GM10266 (cell line): ENCODE data around the gene SLC19A1.

Experiments used
- DNase-seq: peaks from one replicate; pipeline ENCODE4 v3.0.0; 2012; ENCODE audit errors: extremely low spot score
- TF ChIP-seq, protein P1 (sequence below): IDR thresholded peaks from 2 replicates; pipeline ENCODE4 v1.5.1; 2012; ENCODE audit warnings: mild to moderate bottlenecking, low read depth; ENCODE audit not compliant: control insufficient read depth, insufficient read depth; ENCODE audit errors: missing control alignments

The SLC19A1 gene

DNA sequence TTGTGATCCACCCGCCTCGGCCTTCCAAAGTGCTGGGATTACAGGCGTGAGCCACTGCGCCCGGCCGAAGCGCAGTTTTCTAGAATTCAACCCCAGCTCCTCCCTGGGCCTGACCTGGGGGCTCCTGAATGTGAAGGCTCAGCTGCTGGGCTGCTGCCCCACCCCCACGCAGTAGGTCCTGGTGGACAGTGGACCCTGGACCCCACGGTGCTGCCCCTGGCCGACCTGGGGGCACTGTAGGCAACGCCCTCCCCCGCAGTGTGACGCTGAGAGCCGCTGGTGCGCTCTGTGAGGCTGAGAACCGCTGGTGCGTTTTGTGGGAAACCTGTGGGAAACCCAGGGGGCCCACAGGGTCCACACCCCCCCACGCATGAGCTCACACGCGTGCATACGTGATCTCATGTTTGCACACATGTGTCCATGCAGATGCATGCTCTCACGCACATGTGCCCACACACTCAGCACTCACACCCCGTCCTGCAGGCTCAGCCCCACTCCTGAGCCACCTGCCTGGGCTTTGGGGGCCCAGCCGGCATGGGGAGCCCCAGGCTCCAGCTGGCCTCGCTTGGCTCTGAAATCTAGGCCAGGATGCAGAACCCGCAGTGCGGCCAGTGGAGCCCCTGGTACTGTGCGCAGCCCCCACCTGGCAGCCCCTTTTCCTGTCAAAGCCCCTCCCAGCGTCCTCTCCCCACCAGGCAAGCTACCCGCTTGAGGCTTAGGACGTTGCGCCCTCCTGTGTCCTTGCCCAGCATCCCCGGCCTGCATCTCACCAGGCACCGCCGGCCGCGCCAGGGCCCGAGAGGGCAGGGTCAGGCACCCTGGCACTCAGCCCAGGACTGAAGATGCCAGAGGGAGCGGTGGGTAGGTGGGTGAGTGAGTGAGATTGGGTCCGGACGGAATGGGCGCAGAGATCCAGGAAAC, 69.5 kb downstream of the SLC19A1 start:
- TF ChIP-seq, protein P1, sequence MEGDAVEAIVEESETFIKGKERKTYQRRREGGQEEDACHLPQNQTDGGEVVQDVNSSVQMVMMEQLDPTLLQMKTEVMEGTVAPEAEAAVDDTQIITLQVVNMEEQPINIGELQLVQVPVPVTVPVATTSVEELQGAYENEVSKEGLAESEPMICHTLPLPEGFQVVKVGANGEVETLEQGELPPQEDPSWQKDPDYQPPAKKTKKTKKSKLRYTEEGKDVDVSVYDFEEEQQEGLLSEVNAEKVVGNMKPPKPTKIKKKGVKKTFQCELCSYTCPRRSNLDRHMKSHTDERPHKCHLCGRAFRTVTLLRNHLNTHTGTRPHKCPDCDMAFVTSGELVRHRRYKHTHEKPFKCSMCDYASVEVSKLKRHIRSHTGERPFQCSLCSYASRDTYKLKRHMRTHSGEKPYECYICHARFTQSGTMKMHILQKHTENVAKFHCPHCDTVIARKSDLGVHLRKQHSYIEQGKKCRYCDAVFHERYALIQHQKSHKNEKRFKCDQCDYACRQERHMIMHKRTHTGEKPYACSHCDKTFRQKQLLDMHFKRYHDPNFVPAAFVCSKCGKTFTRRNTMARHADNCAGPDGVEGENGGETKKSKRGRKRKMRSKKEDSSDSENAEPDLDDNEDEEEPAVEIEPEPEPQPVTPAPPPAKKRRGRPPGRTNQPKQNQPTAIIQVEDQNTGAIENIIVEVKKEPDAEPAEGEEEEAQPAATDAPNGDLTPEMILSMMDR = no peak
- DNase-seq = no peak

DNA sequence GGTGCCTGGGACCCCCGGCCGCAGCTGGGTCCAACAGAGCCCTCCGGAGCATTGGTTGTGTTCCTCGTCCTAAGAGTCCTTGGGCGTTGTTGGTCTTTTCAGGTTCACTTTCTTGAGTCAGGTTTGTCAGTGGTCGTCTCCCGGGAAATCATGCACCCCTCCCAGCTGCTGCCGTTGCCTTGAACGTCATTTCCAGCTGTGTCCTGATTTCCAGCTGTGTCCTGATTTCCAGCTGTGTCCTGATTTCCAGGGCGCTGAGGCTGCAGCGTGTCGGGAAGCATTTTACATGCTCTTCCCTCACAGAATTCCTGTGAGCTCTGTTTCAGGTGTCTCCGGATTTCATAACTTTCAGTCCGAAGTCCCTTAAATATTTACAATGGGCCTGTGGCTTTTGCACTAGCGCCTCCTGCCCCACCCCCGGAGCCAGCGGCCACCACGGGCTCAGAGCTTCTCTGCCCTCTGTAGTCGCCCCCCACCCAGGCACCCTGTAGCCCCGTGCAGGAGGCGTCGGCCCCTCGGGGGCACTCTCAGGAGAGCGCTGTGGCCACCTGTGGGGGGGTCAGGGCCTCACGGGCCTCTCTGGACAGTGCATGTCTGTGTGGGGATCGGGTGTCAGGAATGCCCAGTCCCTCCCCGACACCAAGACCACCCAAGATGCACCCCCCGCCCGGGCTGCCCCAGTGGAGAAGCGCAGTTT, 70.6 kb downstream of the SLC19A1 start:
- TF ChIP-seq, protein P1 = no peak
- DNase-seq = no peak

DNA sequence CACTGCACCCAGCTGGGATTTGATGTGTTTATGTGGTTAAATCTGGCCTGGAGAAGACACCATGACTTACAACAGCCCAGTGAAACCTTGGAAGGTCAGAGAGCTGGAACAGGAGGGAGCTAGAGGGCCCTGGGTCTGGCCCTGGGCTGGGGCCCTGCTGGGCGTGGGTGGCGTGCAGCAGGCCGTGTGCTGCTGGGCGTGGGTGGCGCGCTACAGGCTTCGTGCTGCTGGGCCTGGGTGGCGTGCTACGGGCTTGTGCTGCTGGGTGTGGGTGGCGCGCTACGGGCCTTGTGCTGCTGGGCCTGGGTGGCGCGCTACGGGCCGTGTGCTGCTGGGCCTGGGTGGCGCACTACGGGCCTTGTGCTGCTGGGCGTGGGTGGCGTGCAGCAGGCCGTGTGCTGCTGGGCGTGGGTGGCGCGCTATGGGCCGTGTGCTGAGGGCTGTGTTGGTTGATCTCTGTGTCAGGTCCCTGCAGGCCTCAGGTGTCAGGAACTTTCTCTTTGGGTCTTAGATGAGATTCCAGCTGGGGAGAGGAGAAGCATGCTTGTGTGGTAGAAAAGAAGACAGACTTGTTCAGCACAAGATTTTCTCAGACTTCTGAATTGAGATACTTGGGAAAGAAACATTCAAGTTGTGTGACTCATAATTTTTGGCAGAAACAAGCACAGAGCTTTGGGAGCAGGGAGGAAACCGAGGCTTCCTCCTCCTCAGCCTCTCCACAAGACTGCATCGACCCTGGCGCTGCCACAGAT, 71.3 kb downstream of the SLC19A1 start:
- no peak for DNase-seq
- TF ChIP-seq, protein P1 = no peak

DNA sequence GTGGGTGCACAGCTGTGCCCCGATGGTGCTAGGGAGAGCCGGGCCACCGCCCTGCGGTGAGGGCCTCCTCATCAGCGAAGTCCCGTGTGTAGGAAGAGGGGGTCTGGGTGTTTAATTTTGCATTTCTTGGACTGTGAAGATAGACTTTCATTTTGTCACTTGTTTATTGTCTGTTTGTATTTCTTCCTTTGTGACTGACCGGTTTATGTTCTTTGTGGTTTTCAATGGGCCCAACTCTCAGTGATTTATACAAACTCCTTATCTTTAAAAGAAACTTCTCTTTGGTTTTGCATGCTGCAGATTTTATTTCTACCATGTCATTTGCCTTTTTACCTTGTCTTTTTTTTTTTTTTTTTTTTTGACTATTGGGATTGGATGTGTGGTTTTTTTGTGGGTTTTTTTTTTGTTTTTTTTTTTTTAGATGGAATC, 72.1 kb downstream of the SLC19A1 start:
- DNase-seq = no peak
- TF ChIP-seq, protein P1 = no peak

DNA sequence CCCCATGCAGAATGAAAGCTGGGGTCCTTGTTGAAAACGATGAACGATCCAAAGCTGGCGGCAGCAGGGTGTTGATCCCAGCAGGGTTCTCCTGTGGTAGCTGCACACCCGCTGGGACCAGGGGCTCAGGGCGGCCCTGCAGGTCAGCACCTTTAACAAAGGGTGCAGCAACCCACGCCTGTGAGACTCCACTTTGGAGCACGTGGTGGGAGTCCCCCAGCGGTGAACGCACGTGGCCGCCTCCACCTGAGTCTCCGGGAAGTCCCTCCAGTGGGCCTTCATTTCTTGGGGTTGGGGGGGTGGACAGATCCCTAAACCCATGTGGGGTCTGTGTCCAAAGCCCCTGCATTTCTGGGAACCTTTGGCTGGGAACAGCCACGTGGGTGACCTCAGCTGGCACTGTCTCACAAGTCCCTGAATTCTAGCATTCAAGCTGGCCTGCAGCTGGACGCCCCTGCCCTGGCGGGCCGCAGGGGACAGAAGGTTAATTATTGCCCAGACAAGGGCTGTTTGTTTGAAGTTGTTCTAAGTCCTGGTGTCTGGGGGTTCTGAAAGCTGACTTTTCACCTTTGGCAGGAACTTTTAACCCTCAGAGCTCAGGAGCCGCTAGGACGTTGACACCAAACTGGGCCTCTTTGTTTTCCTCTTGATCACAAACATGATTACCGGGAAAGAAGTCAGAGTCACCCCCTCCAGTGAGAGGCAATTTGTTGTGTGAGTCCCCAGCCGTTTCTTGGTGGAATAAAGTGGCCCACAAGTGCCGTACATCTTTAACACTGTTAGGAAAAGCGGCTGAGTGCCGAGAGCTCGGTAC, 72.8 kb downstream of the SLC19A1 start:
- TF ChIP-seq, protein P1 = no peak
- DNase-seq = no peak

DNA sequence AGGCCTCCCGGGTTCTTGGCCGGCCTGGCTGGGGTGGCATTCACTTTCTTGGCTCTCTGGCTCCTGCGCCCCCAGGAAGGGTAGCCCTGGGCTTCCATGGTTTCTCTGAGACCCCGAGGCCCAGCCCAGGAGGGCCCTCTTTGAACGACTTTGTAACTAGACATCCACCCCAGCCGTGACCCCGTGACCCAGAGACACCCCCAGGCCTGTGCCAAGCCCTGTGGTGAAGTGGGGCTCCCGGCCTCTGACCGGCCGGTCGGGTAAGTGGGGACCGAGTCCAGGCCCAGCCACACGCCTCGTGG, 73.3 kb downstream of the SLC19A1 start:
- TF ChIP-seq, protein P1 = no peak
- DNase-seq = no peak
